ENCODE data around the gene NDUFV2.
A peak's percentile ranks its signal among the peaks of the same experiment; 100 is the strongest.

NDUFV2 gene

GRCh38 chr18:9067823-9068222 is 34.7 kb upstream of the NDUFV2 start:
- no peak for DNase-seq
- Histone ChIP-seq H3K27ac (ENCODE audit: insufficient read depth, low read length, poor library complexity, severe bottlenecking) (no peak overlapping the region), H3K27me3 (replicated peaks; ENCODE audit: control insufficient read depth, insufficient read depth, low read length, poor library complexity, severe bottlenecking) (no peaks in the 10 kb centered on the region), H3K9me3 (ENCODE audit: control insufficient read depth, low read length) (no peaks in the 10 kb centered on the region), H3K36me3 (ENCODE audit: control insufficient read depth, insufficient read depth, low read length) (no peaks in the 10 kb centered on the region), H3K4me1 (ENCODE audit: control insufficient read depth, insufficient read depth, low read length, poor library complexity, severe bottlenecking) (peaks cover 3% of the 10 kb centered on the region), H3K4me3 (ENCODE audit: insufficient read depth, low read depth, low read length, poor library complexity, severe bottlenecking) (no peak overlapping the region)

GRCh38 chr18:9068346-9068745 is 34.2 kb upstream of the NDUFV2 start:
- Histone ChIP-seq H3K4me1 (ENCODE audit: control insufficient read depth, insufficient read depth, low read length, poor library complexity, severe bottlenecking) (peaks cover 3% of the 10 kb centered on the region), H3K27ac (ENCODE audit: insufficient read depth, low read length, poor library complexity, severe bottlenecking) (no peak overlapping the region), H3K4me3 (ENCODE audit: insufficient read depth, low read depth, low read length, poor library complexity, severe bottlenecking) (no peak overlapping the region), H3K36me3 (ENCODE audit: control insufficient read depth, insufficient read depth, low read length) (no peaks in the 10 kb centered on the region), H3K9me3 (ENCODE audit: control insufficient read depth, low read length) (no peaks in the 10 kb centered on the region), H3K27me3 (replicated peaks; ENCODE audit: control insufficient read depth, insufficient read depth, low read length, poor library complexity, severe bottlenecking) (no peaks in the 10 kb centered on the region)
- no peak for DNase-seq

DNA sequence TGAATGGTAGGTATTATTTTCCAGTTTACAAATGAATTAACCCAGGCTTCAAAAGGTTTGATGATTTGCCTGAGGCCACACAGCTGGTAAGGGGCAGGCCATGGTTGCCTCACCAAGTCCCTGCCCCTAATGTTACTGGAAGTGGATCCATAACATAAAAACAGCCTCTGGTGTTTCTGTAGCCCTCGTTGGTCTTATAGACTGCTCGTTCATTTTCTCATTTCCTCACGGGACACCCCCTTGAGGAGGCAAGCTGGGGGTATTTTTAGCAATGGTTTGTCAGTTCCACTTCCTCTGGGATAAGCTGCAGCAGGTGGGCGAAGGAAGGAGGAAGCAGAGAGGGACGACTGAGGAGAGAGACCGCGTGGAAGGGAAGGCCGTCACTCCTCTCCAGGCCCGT is 32.9 kb upstream of the NDUFV2 start:
- Histone ChIP-seq H3K27ac (ENCODE audit: insufficient read depth, low read length, poor library complexity, severe bottlenecking) (no peak overlapping the region), H3K4me1 (ENCODE audit: control insufficient read depth, insufficient read depth, low read length, poor library complexity, severe bottlenecking) (peaks cover 3% of the 10 kb centered on the region)
- no peak for DNase-seq

GRCh38 chr18:9070212-9070611 is 32.3 kb upstream of the NDUFV2 start:
- H3K27ac ChIP-seq (ENCODE audit: insufficient read depth, low read length, poor library complexity, severe bottlenecking), result no peak overlapping the region
- H3K36me3 ChIP-seq (ENCODE audit: control insufficient read depth, insufficient read depth, low read length), result no peaks in the 10 kb centered on the region
- H3K4me3 ChIP-seq (ENCODE audit: insufficient read depth, low read depth, low read length, poor library complexity, severe bottlenecking), result no peak overlapping the region
- H3K4me1 ChIP-seq (ENCODE audit: control insufficient read depth, insufficient read depth, low read length, poor library complexity, severe bottlenecking), result peaks cover 3% of the 10 kb centered on the region
- DNase-seq, result no peak
- no peaks in the 10 kb centered on the region for H3K27me3 ChIP-seq (replicated peaks; ENCODE audit: control insufficient read depth, insufficient read depth, low read length, poor library complexity, severe bottlenecking)
- H3K9me3 ChIP-seq (ENCODE audit: control insufficient read depth, low read length), result no peaks in the 10 kb centered on the region

More for the DNA sequence above, 32.9 kb upstream of the NDUFV2 start:
- Histone ChIP-seq H3K9me3 (ENCODE audit: control insufficient read depth, low read length) (no peaks in the 10 kb centered on the region), H3K36me3 (ENCODE audit: control insufficient read depth, insufficient read depth, low read length) (no peaks in the 10 kb centered on the region), H3K27me3 (replicated peaks; ENCODE audit: control insufficient read depth, insufficient read depth, low read length, poor library complexity, severe bottlenecking) (no peaks in the 10 kb centered on the region), H3K4me3 (ENCODE audit: insufficient read depth, low read depth, low read length, poor library complexity, severe bottlenecking) (no peak overlapping the region)

DNA sequence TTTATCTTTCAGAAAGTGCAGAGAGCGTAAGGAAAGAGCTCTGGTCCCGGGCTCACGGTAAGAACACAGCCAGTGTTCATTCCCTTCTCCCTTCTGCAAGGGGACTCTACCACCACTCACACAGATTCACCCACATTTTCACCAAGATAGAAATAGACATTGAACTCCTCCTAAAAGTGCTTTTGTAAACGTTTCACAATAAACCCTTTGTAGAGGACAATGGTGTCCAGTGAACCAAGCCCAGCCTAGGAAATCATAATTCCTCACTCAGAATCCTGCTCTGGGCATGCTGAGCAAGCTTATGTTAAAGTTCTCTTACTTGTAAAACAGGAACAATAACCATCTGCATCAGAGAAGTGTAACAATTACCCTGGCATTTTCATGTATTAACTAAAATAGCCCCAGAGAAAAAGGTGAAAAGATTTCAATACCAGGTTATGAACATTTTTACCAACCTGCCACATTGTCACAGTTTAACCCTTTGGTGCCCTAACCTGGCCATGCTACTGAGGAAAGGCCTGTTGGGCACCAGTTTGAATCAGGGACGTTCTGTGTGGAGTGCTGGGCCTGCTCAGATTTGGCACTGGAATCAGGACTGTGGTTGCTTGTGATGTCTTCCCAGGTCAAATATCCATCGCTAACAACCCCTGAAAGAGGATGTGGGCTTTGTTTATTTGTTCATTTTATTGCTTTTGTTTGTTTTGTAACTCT is 22.5 kb upstream of the NDUFV2 start:
- DNase-seq, result no peak
- H3K9me3 ChIP-seq (ENCODE audit: control insufficient read depth, low read length), result no peaks in the 10 kb centered on the region
- H3K4me3 ChIP-seq (ENCODE audit: insufficient read depth, low read depth, low read length, poor library complexity, severe bottlenecking), result no peak overlapping the region
- H3K4me1 ChIP-seq (ENCODE audit: control insufficient read depth, insufficient read depth, low read length, poor library complexity, severe bottlenecking), result peaks cover 15% of the 10 kb centered on the region
- no peaks in the 10 kb centered on the region for H3K27me3 ChIP-seq (replicated peaks; ENCODE audit: control insufficient read depth, insufficient read depth, low read length, poor library complexity, severe bottlenecking)
- no peak overlapping the region for H3K27ac ChIP-seq (ENCODE audit: insufficient read depth, low read length, poor library complexity, severe bottlenecking)
- no peaks in the 10 kb centered on the region for H3K36me3 ChIP-seq (ENCODE audit: control insufficient read depth, insufficient read depth, low read length)

- Histone ChIP-seq H3K9me3 (ENCODE audit: control insufficient read depth, low read length) (no peaks in the 10 kb centered on the region), H3K27ac (ENCODE audit: insufficient read depth, low read length, poor library complexity, severe bottlenecking) (no peak overlapping the region), H3K27me3 (replicated peaks; ENCODE audit: control insufficient read depth, insufficient read depth, low read length, poor library complexity, severe bottlenecking) (no peaks in the 10 kb centered on the region), H3K4me1 (ENCODE audit: control insufficient read depth, insufficient read depth, low read length, poor library complexity, severe bottlenecking) (peaks cover 15% of the 10 kb centered on the region), H3K36me3 (ENCODE audit: control insufficient read depth, insufficient read depth, low read length) (no peaks in the 10 kb centered on the region), H3K4me3 (ENCODE audit: insufficient read depth, low read depth, low read length, poor library complexity, severe bottlenecking) (no peak overlapping the region)
- no peak for DNase-seq
Measured at GRCh38 chr18:9081940-9082339, 20.6 kb upstream of the NDUFV2 start.

DNA sequence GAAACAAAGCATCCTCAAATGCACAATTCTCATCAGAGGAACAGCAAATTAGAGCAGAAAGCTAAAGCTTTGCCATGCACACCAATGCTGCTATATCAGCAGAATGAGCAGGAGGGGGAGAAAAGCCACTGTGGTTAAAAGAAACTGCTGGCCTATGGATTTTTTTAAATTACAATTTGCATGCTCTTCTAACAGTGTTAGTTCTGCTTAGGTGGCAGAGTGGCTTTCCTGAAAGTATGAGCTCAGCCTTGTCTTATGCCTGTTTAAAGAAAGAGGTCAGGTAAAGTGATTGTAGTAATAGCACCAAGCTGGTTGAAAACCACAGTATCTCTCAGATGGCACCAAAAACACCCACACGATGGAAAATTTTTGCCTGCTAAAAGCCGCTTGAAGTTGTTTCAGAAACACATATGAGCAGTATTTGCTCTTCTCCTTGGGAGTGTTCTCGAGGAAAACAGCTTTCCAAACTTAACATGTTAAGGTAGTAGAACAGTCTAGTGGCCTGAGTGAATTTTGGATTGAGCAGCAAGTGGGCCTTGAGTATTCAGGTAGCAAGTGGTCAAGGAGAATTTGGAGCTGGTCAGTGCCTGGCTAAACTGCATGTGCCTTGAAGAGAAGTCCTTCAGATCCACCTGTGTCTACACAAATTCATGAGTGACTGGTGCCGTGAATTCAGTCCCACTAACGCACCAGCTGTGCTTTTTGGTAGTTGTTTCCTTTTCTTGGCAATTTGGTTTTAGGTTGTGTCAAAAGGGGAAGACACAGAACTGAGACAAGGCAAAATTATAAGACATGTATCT is 19.6 kb upstream of the NDUFV2 start:
- Histone ChIP-seq H3K4me3 (ENCODE audit: insufficient read depth, low read depth, low read length, poor library complexity, severe bottlenecking) (peak overlapping the region; percentile 5), H3K27ac (ENCODE audit: insufficient read depth, low read length, poor library complexity, severe bottlenecking) (peak overlapping the region; percentile 64), H3K9me3 (ENCODE audit: control insufficient read depth, low read length) (no peaks in the 10 kb centered on the region), H3K4me1 (ENCODE audit: control insufficient read depth, insufficient read depth, low read length, poor library complexity, severe bottlenecking) (peaks cover 15% of the 10 kb centered on the region), H3K27me3 (replicated peaks; ENCODE audit: control insufficient read depth, insufficient read depth, low read length, poor library complexity, severe bottlenecking) (no peaks in the 10 kb centered on the region), H3K36me3 (ENCODE audit: control insufficient read depth, insufficient read depth, low read length) (no peaks in the 10 kb centered on the region)
- peak in 2 of 3 donors; percentile 1 to 20 for DNase-seq

DNA sequence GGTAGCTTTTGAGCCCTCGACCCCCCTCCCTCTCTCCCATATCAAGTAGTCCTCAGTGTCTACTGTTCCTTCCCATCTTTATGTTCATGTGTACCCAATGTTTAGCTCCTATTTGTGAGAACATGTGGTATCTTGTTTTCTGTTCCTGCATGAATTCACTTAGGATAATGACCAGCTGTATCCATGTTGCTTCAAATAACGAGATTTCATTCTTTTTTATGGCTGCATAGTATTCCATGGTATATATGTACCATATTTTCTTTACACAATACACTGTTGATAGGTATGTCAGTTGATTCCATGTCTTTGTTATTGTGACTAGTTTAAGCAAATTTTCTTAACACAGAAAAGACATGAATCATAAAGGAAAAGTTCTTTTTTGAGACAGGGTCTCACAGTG is 16.5 kb upstream of the NDUFV2 start:
- H3K4me1 ChIP-seq (ENCODE audit: control insufficient read depth, insufficient read depth, low read length, poor library complexity, severe bottlenecking), result peaks cover 28% of the 10 kb centered on the region
- DNase-seq, result no peak
- H3K27ac ChIP-seq (ENCODE audit: insufficient read depth, low read length, poor library complexity, severe bottlenecking), result no peak overlapping the region

GRCh38 chr18:9086624-9087023 is 15.9 kb upstream of the NDUFV2 start:
- H3K4me1 ChIP-seq (ENCODE audit: control insufficient read depth, insufficient read depth, low read length, poor library complexity, severe bottlenecking), result peaks cover 30% of the 10 kb centered on the region
- no peaks in the 10 kb centered on the region for H3K9me3 ChIP-seq (ENCODE audit: control insufficient read depth, low read length)
- H3K27me3 ChIP-seq (replicated peaks; ENCODE audit: control insufficient read depth, insufficient read depth, low read length, poor library complexity, severe bottlenecking), result no peaks in the 10 kb centered on the region
- no peak overlapping the region for H3K27ac ChIP-seq (ENCODE audit: insufficient read depth, low read length, poor library complexity, severe bottlenecking)
- DNase-seq, result no peak
- no peak overlapping the region for H3K4me3 ChIP-seq (ENCODE audit: insufficient read depth, low read depth, low read length, poor library complexity, severe bottlenecking)
- no peaks in the 10 kb centered on the region for H3K36me3 ChIP-seq (ENCODE audit: control insufficient read depth, insufficient read depth, low read length)

More for the DNA sequence above, 16.5 kb upstream of the NDUFV2 start:
- no peaks in the 10 kb centered on the region for H3K36me3 ChIP-seq (ENCODE audit: control insufficient read depth, insufficient read depth, low read length)
- H3K9me3 ChIP-seq (ENCODE audit: control insufficient read depth, low read length), result no peaks in the 10 kb centered on the region
- no peaks in the 10 kb centered on the region for H3K27me3 ChIP-seq (replicated peaks; ENCODE audit: control insufficient read depth, insufficient read depth, low read length, poor library complexity, severe bottlenecking)
- H3K4me3 ChIP-seq (ENCODE audit: insufficient read depth, low read depth, low read length, poor library complexity, severe bottlenecking), result no peak overlapping the region

- no peak for DNase-seq
- Histone ChIP-seq H3K27me3 (replicated peaks; ENCODE audit: control insufficient read depth, insufficient read depth, low read length, poor library complexity, severe bottlenecking) (no peaks in the 10 kb centered on the region), H3K27ac (ENCODE audit: insufficient read depth, low read length, poor library complexity, severe bottlenecking) (no peak overlapping the region), H3K9me3 (ENCODE audit: control insufficient read depth, low read length) (no peaks in the 10 kb centered on the region), H3K4me1 (ENCODE audit: control insufficient read depth, insufficient read depth, low read length, poor library complexity, severe bottlenecking) (peaks cover 30% of the 10 kb centered on the region), H3K36me3 (ENCODE audit: control insufficient read depth, insufficient read depth, low read length) (no peaks in the 10 kb centered on the region), H3K4me3 (ENCODE audit: insufficient read depth, low read depth, low read length, poor library complexity, severe bottlenecking) (no peak overlapping the region)
Measured at GRCh38 chr18:9087144-9087543, 15.4 kb upstream of the NDUFV2 start.

All from effector memory CD4-positive, alpha-beta T cell (primary cell).